Gastroesophageal sphincter (tissue), 4 donors: Measurements from ENCODE around the gene ARID1B. TPM values are rescaled to one million over a fixed set of nuclear protein-coding genes. Genes with fewer than 3 reads are reported as not detected.

Source experiments
- ATAC-seq: fragments of 150-250 bp; one replicate; pipeline ENCODE4 v1.9.1; 2016; ENCODE audit warnings: mild to moderate bottlenecking, moderate library complexity
- H3K27ac ChIP-seq, 4 donors: fragments of 200-600 bp; sonication (generic) in 3 of 4; 1 replicate in 3 of 4; 2 replicates in 1 of 4; pipeline ENCODE4 v1.5.1; 2016 to 2019
- H3K27me3 ChIP-seq: fragments of 200-600 bp; sonication (generic); one replicate; pipeline ENCODE4 v1.5.1; 2019
- H3K36me3 ChIP-seq, 2 donors: fragments of 200-600 bp; sonication (generic); one replicate each; pipeline ENCODE4 v1.5.1; 2019; ENCODE audit warnings: control low read depth in 1 of 2
- H3K4me1 ChIP-seq, 3 donors: fragments of 200-600 bp; sonication (generic); 1 replicate in 2 of 3; 2 replicates in 1 of 3; pipeline ENCODE4 v1.5.1; 2016 to 2019; ENCODE audit warnings: control low read depth in 2 of 3
- H3K4me3 ChIP-seq, 2 donors: fragments of 200-600 bp; sonication (generic); one replicate each; pipeline ENCODE4 v1.5.1; 2019; ENCODE audit warnings: mild to moderate bottlenecking in 1 of 2, moderate library complexity in 1 of 2
- H3K9me3 ChIP-seq, 3 donors: fragments of 200-600 bp; sonication (generic); one replicate each; pipeline ENCODE4 v1.5.1; 2017 to 2019; ENCODE audit warnings: control low read depth in 2 of 3
- CTCF ChIP-seq, 4 experiments: fragments of 200-600 bp in 2 of 4; fragments of 450-650 bp in 2 of 4; sonication (generic) in 1 of 4; IDR thresholded peaks; one replicate each; pipeline ENCODE4 v1.5.1; 2017 to 2019; ENCODE audit warnings: antibody characterized with exemption in 4 of 4, mild to moderate bottlenecking in 2 of 4, moderate library complexity in 2 of 4
- EP300 ChIP-seq: sonication (generic); formaldehyde crosslinking; IDR thresholded peaks from one replicate; pipeline ENCODE4 v1.6.1; 2017; ENCODE audit warnings: antibody characterized with exemption, mild to moderate bottlenecking
- POLR2A ChIP-seq, 2 donors: fragments of 450-650 bp; IDR thresholded peaks; one replicate each; pipeline ENCODE4 v1.6.1; 2017; ENCODE audit warnings: antibody characterized with exemption in 2 of 2, mild to moderate bottlenecking in 2 of 2, moderate library complexity in 1 of 2
- POLR2AphosphoS5 ChIP-seq: sonication (generic); formaldehyde crosslinking; IDR thresholded peaks from one replicate; pipeline ENCODE4 v1.6.1; 2017; ENCODE audit warnings: antibody characterized with exemption
- WGBS, 2 donors: methylation state at CpG; one replicate each; pipeline ENCODE4 v1.1.5; 2018; ENCODE audit warnings: low coverage in 1 of 2; 5-methylcytosine and 5-hydroxymethylcytosine counted together
- total RNA-seq, 4 donors: library from RNA; depleted of rRNA; stranded (reverse); fragments of >200 nt; gene quantifications; one replicate each; pipeline ENCODE4 v1.1.0, GENCODE V29; 2016

Gene ARID1B
- total RNA-seq, 4 donors from 2014 or later = 40.0 to 106 (median 79.7) TPM

GRCh38 chr6:156957931-156958547, 180.9 kb downstream of the ARID1B start:
- Histone ChIP-seq H3K36me3 (no peaks in the 10 kb centered on the region), H3K27me3 (no peaks in the 10 kb centered on the region), H3K9me3 (no peaks in the 10 kb centered on the region), H3K4me1 (peaks cover 14 to 61% (median 18%) of the 10 kb centered on the region in 3 donors), H3K27ac (no peak overlapping the region), H3K4me3 (no peak overlapping the region)
- TF ChIP-seq POLR2AphosphoS5 (no peak), EP300 (no peak), CTCF (IDR thresholded peaks at IDR 0.05) (no peak), POLR2A (IDR thresholded peaks at IDR 0.05) (no peak)
- 59 to 93% methylated on average over 3 of the region's 3 CpGs for WGBS, 2 donors
- no peak for ATAC-seq

GRCh38 chr6:156960525-156960924, 183.3 kb downstream of the ARID1B start:
- Histone ChIP-seq H3K27me3 (no peaks in the 10 kb centered on the region), H3K36me3 (no peaks in the 10 kb centered on the region), H3K27ac (no peak overlapping the region), H3K4me1 (peaks cover 11 to 57% (median 14%) of the 10 kb centered on the region in 3 donors), H3K4me3 (no peak overlapping the region), H3K9me3 (no peaks in the 10 kb centered on the region)
- no peak for ATAC-seq
- TF ChIP-seq EP300 (no peak), CTCF (IDR thresholded peaks at IDR 0.05) (no peak), POLR2A (IDR thresholded peaks at IDR 0.05) (no peak), POLR2AphosphoS5 (no peak)

GRCh38 chr6:156961282-156961892, 184.2 kb downstream of the ARID1B start:
- H3K27me3 ChIP-seq = no peaks in the 10 kb centered on the region
- H3K4me1 ChIP-seq = peaks cover 6 to 54% (median 7%) of the 10 kb centered on the region in 3 donors
- 90 to 93% methylated on average over 4 to 7 of the region's 17 CpGs for WGBS, 2 donors
- no peaks in the 10 kb centered on the region for H3K36me3 ChIP-seq
- no peak for ATAC-seq
- no peak overlapping the region for H3K27ac ChIP-seq
- no peaks in the 10 kb centered on the region for H3K9me3 ChIP-seq
- H3K4me3 ChIP-seq = no peak overlapping the region
- TF ChIP-seq EP300 = no peak
- TF ChIP-seq POLR2AphosphoS5 = no peak
- TF ChIP-seq POLR2A (IDR thresholded peaks at IDR 0.05) = no peak
- TF ChIP-seq CTCF (IDR thresholded peaks at IDR 0.05) = no peak

- peak; percentile 51 for ATAC-seq
- Histone ChIP-seq H3K4me3 (peak overlapping the region; percentile 19 to 26), H3K27ac (peak overlapping the region in 2 of 4 donors; percentile 28 to 56), H3K27me3 (no peaks in the 10 kb centered on the region), H3K9me3 (no peaks in the 10 kb centered on the region), H3K36me3 (no peaks in the 10 kb centered on the region), H3K4me1 (peaks cover 0 to 27% (median 5%) of the 10 kb centered on the region in 3 donors)
- WGBS, 2 donors = 38 to 45% methylated on average over 9 to 10 of the region's 10 CpGs
- no peak for TF ChIP-seq CTCF (IDR thresholded peaks at IDR 0.05)
- no peak for TF ChIP-seq EP300
- TF ChIP-seq POLR2AphosphoS5 = no peak
- no peak for TF ChIP-seq POLR2A (IDR thresholded peaks at IDR 0.05)
Measured at GRCh38 chr6:156963712-156964700, 186.8 kb downstream of the ARID1B start.
